CD4-positive, alpha-beta T cell treated with Interleukin-17A for 1 hour (primary cell): ENCODE measurements around the gene MRPL23.

Source experiments
- DNase-seq: peaks from one replicate; pipeline ENCODE4 v3.0.0-alpha.2; 2020

The MRPL23 gene

GRCh38 chr11:1998290-1998689, 51.2 kb downstream of the MRPL23 start:
- no peak for DNase-seq

GRCh38 chr11:1998861-1999260, 51.7 kb downstream of the MRPL23 start:
- no peak for DNase-seq

GRCh38 chr11:2002042-2002776, 55.1 kb downstream of the MRPL23 start:
- no peak for DNase-seq

GRCh38 chr11:2002807-2003206, 55.7 kb downstream of the MRPL23 start:
- DNase-seq: no peak

GRCh38 chr11:2004466-2004865, 57.3 kb downstream of the MRPL23 start:
- DNase-seq: no peak
